HCT116 (cell line): ENCODE results near the gene PARM1. TPM values are rescaled to one million over a fixed set of nuclear protein-coding genes. Genes with fewer than 3 reads are reported as not detected.

Source experiments
- ATAC-seq: fragments of 200-7000 bp; cut with Tn5 transposase; 2 replicates; pipeline ENCODE4 v1.9.1; 2020; ENCODE audit warnings: mild to moderate bottlenecking, moderate library complexity
- BruUV-seq: library from RNA; stranded (reverse); fragments of 400-500 nt; replicated peaks from 2 replicates; lab custom pipeline; 2021; lab: Mats Ljungman, UMichigan
- CTCF ChIA-PET: fragments of 300-600 bp; sonication (Branson Sonifier 250); formaldehyde crosslinking; loops from one replicate; lab custom pipeline; 2021; ENCODE audit warnings: antibody characterized with exemption; lab: Charles Lee
- POLR2A ChIA-PET: fragments of 300-600, 350-600 bp; sonication (Branson Sonifier 250); formaldehyde crosslinking; loops from one replicate; lab custom pipeline; 2021; ENCODE audit warnings: antibody characterized with exemption; lab: Charles Lee
- RAD21 ChIA-PET, 2 experiments: fragments of 300-600 bp; sonication (Branson Sonifier 250); formaldehyde crosslinking; loops; one replicate each; lab custom pipeline; 2023; ENCODE audit warnings: low total read pairs in 2 of 2; ENCODE audit not compliant: uncharacterized antibody in 2 of 2, unreplicated experiment in 2 of 2, low non-redundant PET in 1 of 2; lab: Charles Lee
- DNase-seq: peaks from one replicate; pipeline ENCODE4 v3.0.0-alpha.2; 2010; ENCODE audit warnings: low read depth, low spot score
- H2AFZ ChIP-seq: fragments of 200-600 bp; shearing (Covaris generic), sonication (generic); 2 replicates; pipeline ENCODE4 v1.6.1; 2017; ENCODE audit warnings: low read depth, mixed run types, mixed read lengths, antibody characterized with exemption, low read length; ENCODE audit not compliant: poor library complexity, severe bottlenecking
- H3K27ac ChIP-seq: 2 replicates; pipeline ENCODE4 v1.5.1; 2012; ENCODE audit warnings: low read depth, low read length
- H3K27me3 ChIP-seq: fragments of 200-600 bp; sonication (generic); 2 replicates; pipeline ENCODE4 v1.6.1; 2016; ENCODE audit warnings: mixed run types, low read length, mixed read lengths; ENCODE audit not compliant: insufficient read depth
- H3K36me3 ChIP-seq, 2 experiments: fragments of 200-500 bp in 1 of 2; fragments of 200-600 bp in 1 of 2; sonication (Bioruptor generic) in 1 of 2; sonication (generic) in 1 of 2; 2 replicates each; pipeline versions ENCODE4 v1.5.1 to v1.6.1; 2014 to 2016; ENCODE audit warnings: low read length in 2 of 2, inconsistent platforms in 1 of 2, mixed read lengths in 1 of 2, mixed run types in 1 of 2; ENCODE audit not compliant: insufficient read depth in 2 of 2, control insufficient read depth in 1 of 2
- H3K4me1 ChIP-seq, 2 experiments: fragments of 200-600 bp in 1 of 2; sonication (generic) in 1 of 2; 2 replicates each; pipeline versions ENCODE4 v1.5.1 to v1.6.1; 2012 to 2017; ENCODE audit warnings: low read length in 2 of 2, inconsistent platforms in 1 of 2, mild to moderate bottlenecking in 1 of 2, mixed read lengths in 1 of 2, mixed run types in 1 of 2, moderate library complexity in 1 of 2; ENCODE audit not compliant: insufficient read depth in 2 of 2, control insufficient read depth in 1 of 2
- H3K4me2 ChIP-seq: fragments of 200-600 bp; sonication (generic); 2 replicates; pipeline ENCODE4 v1.6.1; 2017; ENCODE audit warnings: mixed run types, low read length, mixed read lengths
- H3K4me3 ChIP-seq, 2 experiments: fragments of 200-600 bp in 1 of 2; sonication (generic) in 1 of 2; replicated peaks in 1 of 2; 2 replicates each; pipeline ENCODE4 v1.5.1; 2011 to 2016; ENCODE audit warnings: low read length in 2 of 2, control low read depth in 1 of 2, low read depth in 1 of 2, mild to moderate bottlenecking in 1 of 2, mixed read lengths in 1 of 2, mixed run types in 1 of 2
- H3K79me2 ChIP-seq: fragments of 200-600 bp; sonication (generic); 2 replicates; pipeline ENCODE4 v1.6.1; 2017; ENCODE audit warnings: mild to moderate bottlenecking, mixed run types, low read length, moderate library complexity, mixed read lengths; ENCODE audit not compliant: insufficient read depth
- H3K9ac ChIP-seq: fragments of 200-600 bp; sonication (generic); 2 replicates; pipeline ENCODE4 v1.6.1; 2016; ENCODE audit warnings: low read length, mixed read lengths
- H3K9me2 ChIP-seq: fragments of 200-600 bp; sonication (generic), shearing (Covaris generic); 2 replicates; pipeline ENCODE4 v1.6.1; 2017; ENCODE audit warnings: mixed run types, mild to moderate bottlenecking, moderate library complexity; ENCODE audit not compliant: insufficient read depth
- H3K9me3 ChIP-seq, 2 experiments: fragments of 200-500 bp in 1 of 2; fragments of 200-600 bp in 1 of 2; sonication (Bioruptor generic) in 1 of 2; sonication (generic) in 1 of 2; 2 replicates each; pipeline ENCODE4 v1.6.1; 2014 to 2017; ENCODE audit warnings: low read length in 2 of 2, mixed read lengths in 2 of 2, inconsistent platforms in 1 of 2, low read depth in 1 of 2, mild to moderate bottlenecking in 1 of 2, mixed run types in 1 of 2, moderate library complexity in 1 of 2; ENCODE audit not compliant: control insufficient read depth in 1 of 2, insufficient read depth in 1 of 2
- H4K20me1 ChIP-seq: fragments of 200-600 bp; sonication (generic), shearing (Covaris generic); 2 replicates; pipeline ENCODE4 v1.6.1; 2017; ENCODE audit warnings: mixed run types, mild to moderate bottlenecking, moderate library complexity; ENCODE audit not compliant: insufficient read depth
- CBX3 ChIP-seq: IDR thresholded peaks from 2 replicates; pipeline ENCODE4 v1.6.1; 2012; ENCODE audit warnings: low read depth
- CEBPB ChIP-seq: IDR thresholded peaks from 2 replicates; pipeline ENCODE4 v1.6.1; 2012; ENCODE audit warnings: low read depth
- EGR1 ChIP-seq: IDR thresholded peaks from 2 replicates; pipeline ENCODE4 v1.6.1; 2012; ENCODE audit warnings: low read depth
- ELF1 ChIP-seq: IDR thresholded peaks from 2 replicates; pipeline ENCODE4 v1.6.1; 2012; ENCODE audit warnings: low read depth, borderline replicate concordance
- EZH2 ChIP-seq: fragments of 200-600 bp; sonication (generic); IDR thresholded peaks from 2 replicates; pipeline ENCODE4 v1.6.1; 2017; ENCODE audit warnings: antibody characterized with exemption, mixed run types
- EZH2phosphoT487 ChIP-seq: fragments of 200-600 bp; IDR thresholded peaks from 2 replicates; pipeline ENCODE4 v1.6.1; 2018; ENCODE audit warnings: antibody characterized with exemption, borderline replicate concordance
- FOSL1 ChIP-seq: IDR thresholded peaks from 2 replicates; pipeline ENCODE4 v1.6.1; 2012; ENCODE audit warnings: low read depth
- JUND ChIP-seq: IDR thresholded peaks from 2 replicates; pipeline ENCODE4 v1.6.1; 2012
- MAX ChIP-seq: IDR thresholded peaks from 2 replicates; pipeline ENCODE4 v1.6.1; 2012
- POLR2A ChIP-seq: IDR thresholded peaks from 2 replicates; pipeline ENCODE4 v1.7.0; 2011; ENCODE audit warnings: borderline replicate concordance; ENCODE audit not compliant: insufficient read depth, insufficient read length; ENCODE audit errors: extremely low read depth
- POLR2AphosphoS5 ChIP-seq: IDR thresholded peaks from 2 replicates; pipeline ENCODE4 v1.6.1; 2011; ENCODE audit warnings: mild to moderate bottlenecking, low read depth, low read length, moderate library complexity
- RAD21 ChIP-seq: IDR thresholded peaks from 2 replicates; pipeline ENCODE4 v1.6.1; 2012; ENCODE audit warnings: low read depth, mild to moderate bottlenecking
- SRF ChIP-seq: IDR thresholded peaks from 2 replicates; pipeline ENCODE4 v1.6.1; 2012; ENCODE audit warnings: low read depth
- TCF7L2 ChIP-seq: IDR thresholded peaks from 2 replicates; pipeline ENCODE4 v1.7.0; 2011; ENCODE audit warnings: borderline replicate concordance, inconsistent platforms; ENCODE audit not compliant: insufficient read depth, insufficient read length; ENCODE audit errors: extremely low read depth
- YY1 ChIP-seq: IDR thresholded peaks from 2 replicates; pipeline ENCODE4 v1.6.1; 2011; ENCODE audit warnings: low read length, low read depth, moderate library complexity, mild to moderate bottlenecking; ENCODE audit not compliant: insufficient replicate concordance; ENCODE audit errors: extremely low read depth
- ZBTB33 ChIP-seq: IDR thresholded peaks from 2 replicates; pipeline ENCODE4 v1.6.1; 2011; ENCODE audit warnings: mild to moderate bottlenecking, low read length, moderate library complexity; ENCODE audit not compliant: insufficient replicate concordance; ENCODE audit errors: extremely low read depth
- ZFX ChIP-seq: fragments of 450-650 bp; IDR thresholded peaks from 2 replicates; pipeline ENCODE4 v1.6.1; 2017
- ZNF274 ChIP-seq: fragments of 200-500 bp; sonication (Bioruptor generic); IDR thresholded peaks from 2 replicates; pipeline ENCODE4 v1.6.1; 2014; ENCODE audit warnings: mild to moderate bottlenecking, low read depth, low read length, inconsistent platforms
- intact Hi-C: fragments of 100-400 bp; cut with micrococcal nuclease; formaldehyde crosslinking; loops from 2 replicates; pipeline ENCODE4 v1.10.0; 2022
- total RNA-seq: library from RNA; stranded (reverse); gene quantifications from one replicate; pipeline ENCODE4 v1.2.1, GENCODE V29; 2021; ENCODE audit not compliant: unreplicated experiment

Gene PARM1
- total RNA-seq, 1 experiment from 2014 or later: 11.7 TPM

- Histone ChIP-seq H3K79me2 (no peaks in the 10 kb centered on the region), H3K4me2 (no peak overlapping the region), H3K9me3 (no peaks in the 10 kb centered on the region), H3K9me2 (no peaks in the 10 kb centered on the region), H3K9ac (no peak overlapping the region), H3K4me1 (no peaks in the 10 kb centered on the region), H3K27ac (no peak overlapping the region), H4K20me1 (no peaks in the 10 kb centered on the region), H2AFZ (no peak overlapping the region), H3K4me3 (no peak overlapping the region), H3K27me3 (no peaks in the 10 kb centered on the region), H3K36me3 (no peaks in the 10 kb centered on the region)
- POLR2A ChIA-PET: no interaction called here
- no TSS peak for BruUV-seq
- ATAC-seq: no peak
- intact Hi-C loops: no loop called here
- DNase-seq: no peak
- RAD21 ChIA-PET: no interaction called here
- CTCF ChIA-PET: no interaction called here
- TF ChIP-seq CEBPB (no peak), RAD21 (no peak), ZBTB33 (no peak), YY1 (no peak), POLR2AphosphoS5 (no peak), ZNF274 (no peak), ELF1 (no peak), ZFX (no peak), TCF7L2 (no peak), SRF (no peak), MAX (no peak), JUND (no peak), EZH2 (no peak), EGR1 (no peak), POLR2A (no peak), FOSL1 (no peak), EZH2phosphoT487 (no peak), CBX3 (no peak)
These were observed 28.3 kb downstream of the PARM1 start for GRCh38 chr4:74961230-74961629.
